ENCODE measurements around the gene TFIP11.

TFIP11 gene

GRCh38 chr22:26541167-26541819 lies 29.0 kb upstream of the TFIP11 start:
- no peak for DNase-seq (ENCODE audit: low read depth)
- no peak for TF ChIP-seq MAX (IDR thresholded peaks at IDR 0.05; ENCODE audit: low read depth, low read length)
- TF ChIP-seq CTCF (IDR thresholded peaks at IDR 0.05; ENCODE audit: low read depth, low read length), result no peak
- no peak for TF ChIP-seq MYC (IDR thresholded peaks at IDR 0.05; ENCODE audit: low read depth, low read length)
- no peak for TF ChIP-seq POLR2A (IDR thresholded peaks at IDR 0.05; ENCODE audit: extremely low read depth, insufficient read length)
- H3K4me3 ChIP-seq (ENCODE audit: low read depth, low read length), result no peak overlapping the region

GRCh38 chr22:26540119-26540518 lies 27.8 kb upstream of the TFIP11 start:
- TF ChIP-seq CTCF (IDR thresholded peaks at IDR 0.05; ENCODE audit: low read depth, low read length) (no peak), MAX (IDR thresholded peaks at IDR 0.05; ENCODE audit: low read depth, low read length) (no peak), MYC (IDR thresholded peaks at IDR 0.05; ENCODE audit: low read depth, low read length) (no peak), POLR2A (IDR thresholded peaks at IDR 0.05; ENCODE audit: extremely low read depth, insufficient read length) (no peak)
- no peak for DNase-seq (ENCODE audit: low read depth)
- H3K4me3 ChIP-seq (ENCODE audit: low read depth, low read length), result no peak overlapping the region

GRCh38 chr22:26536762-26537134 lies 24.5 kb upstream of the TFIP11 start:
- H3K4me3 ChIP-seq (ENCODE audit: low read depth, low read length), result no peak overlapping the region
- TF ChIP-seq CTCF (IDR thresholded peaks at IDR 0.05; ENCODE audit: low read depth, low read length) (no peak), POLR2A (IDR thresholded peaks at IDR 0.05; ENCODE audit: extremely low read depth, insufficient read length) (no peak), MAX (IDR thresholded peaks at IDR 0.05; ENCODE audit: low read depth, low read length) (no peak), MYC (IDR thresholded peaks at IDR 0.05; ENCODE audit: low read depth, low read length) (no peak)
- DNase-seq (ENCODE audit: low read depth), result no peak

GRCh38 chr22:26536056-26536761 lies 23.9 kb upstream of the TFIP11 start:
- TF ChIP-seq CTCF (IDR thresholded peaks at IDR 0.05; ENCODE audit: low read depth, low read length) (no peak), MAX (IDR thresholded peaks at IDR 0.05; ENCODE audit: low read depth, low read length) (no peak), POLR2A (IDR thresholded peaks at IDR 0.05; ENCODE audit: extremely low read depth, insufficient read length) (no peak), MYC (IDR thresholded peaks at IDR 0.05; ENCODE audit: low read depth, low read length) (no peak)
- no peak for DNase-seq (ENCODE audit: low read depth)
- H3K4me3 ChIP-seq (ENCODE audit: low read depth, low read length), result no peak overlapping the region

- no peak for DNase-seq (ENCODE audit: low read depth)
- no peak overlapping the region for H3K4me3 ChIP-seq (ENCODE audit: low read depth, low read length)
- TF ChIP-seq MYC (IDR thresholded peaks at IDR 0.05; ENCODE audit: low read depth, low read length), result no peak
- no peak for TF ChIP-seq MAX (IDR thresholded peaks at IDR 0.05; ENCODE audit: low read depth, low read length)
- no peak for TF ChIP-seq CTCF (IDR thresholded peaks at IDR 0.05; ENCODE audit: low read depth, low read length)
- no peak for TF ChIP-seq POLR2A (IDR thresholded peaks at IDR 0.05; ENCODE audit: extremely low read depth, insufficient read length)
Observed at GRCh38 chr22:26535603-26535908, 23.3 kb upstream of the TFIP11 start.

Data from NB4 (cell line).